ENCODE measurements around the gene CCDC149. TPM values are rescaled to one million over a fixed set of nuclear protein-coding genes. Genes with fewer than 3 reads are reported as not detected.

CCDC149 gene
- total and polyA plus RNA-seq, 2 of the 8 experiments (the other 6 are each of a cell fraction or from before 2014, with no cell fraction given), result 2.2 to 5.6 TPM

- TF ChIP-seq CHD1 (IDR thresholded peaks at IDR 0.05; ENCODE audit: low read depth, low read length) (no peak), HDAC2 (IDR thresholded peaks at IDR 0.05; ENCODE audit: borderline replicate concordance in 1 of 2, low read depth in 2 of 2, low read length in 2 of 2) (no peak)
Observed at GRCh38 chr4:24858550-24858949, 54.3 kb downstream of the CCDC149 start (continued).
